ENCODE results near the gene HDAC4. TPM values are rescaled to one million over a fixed set of nuclear protein-coding genes. Genes with fewer than 3 reads are reported as not detected.

Gene HDAC4
- total RNA-seq, 1 experiment from 2014 or later = 32.0 TPM

DNA sequence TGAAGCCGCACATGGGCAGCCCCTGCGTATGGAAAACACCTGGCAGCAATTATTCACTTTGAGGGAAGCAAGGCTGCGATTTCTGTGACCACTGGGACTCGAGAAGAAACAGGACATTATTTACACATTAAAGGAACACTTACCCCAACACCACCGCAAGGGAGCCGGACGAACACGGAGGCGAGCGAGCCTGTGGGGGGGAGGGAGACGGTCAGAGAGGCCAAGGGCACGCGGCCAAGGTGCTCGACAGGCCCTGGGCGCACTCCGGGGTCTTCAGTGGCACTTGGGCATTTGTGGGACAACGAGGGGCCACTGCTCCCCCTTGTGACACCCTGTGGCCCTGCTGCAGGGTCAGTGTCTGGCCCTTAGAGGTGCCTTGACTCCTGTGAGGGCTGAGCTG is 306.0 kb downstream of the HDAC4 start:
- H3K4me3 Mint-ChIP-seq = no peak overlapping the region

More for the DNA sequence above, 306.0 kb downstream of the HDAC4 start:
- Histone ChIP-seq H4K20me1 (ENCODE audit: control insufficient read depth, insufficient read depth, insufficient read length) (peaks cover 3% of the 10 kb centered on the region), H2BK120ac (ENCODE audit: low read depth, low read length, poor library complexity, severe bottlenecking) (no peak overlapping the region), H3K23me2 (ENCODE audit: insufficient read length, low read depth, low read length, poor library complexity, severe bottlenecking) (no peaks in the 10 kb centered on the region), H3K23ac (ENCODE audit: insufficient read length, low read depth, low read length) (no peak overlapping the region), H2AFZ (ENCODE audit: low read length) (no peak overlapping the region), H3K14ac (ENCODE audit: insufficient read depth, low read length) (no peak overlapping the region), H2BK15ac (ENCODE audit: low read depth, low read length) (no peak overlapping the region), H2AK5ac (ENCODE audit: insufficient read length, low read length) (no peak overlapping the region), H4K91ac (ENCODE audit: insufficient read length, low read depth, low read length) (no peak overlapping the region), H3T11ph (ENCODE audit: low read length) (no peak overlapping the region), H3K4me2 (ENCODE audit: insufficient read depth, insufficient read length, low read length) (no peak overlapping the region), H2BK5ac (ENCODE audit: insufficient read length, low read length) (no peak overlapping the region), H2BK12ac (ENCODE audit: insufficient read length, low read depth, low read length) (no peak overlapping the region), H4K8ac (replicated peaks; ENCODE audit: insufficient read length, low read depth, low read length) (no peak overlapping the region), H2BK20ac (ENCODE audit: low read depth, low read length, poor library complexity, severe bottlenecking) (no peak overlapping the region), H3K27ac (ENCODE audit: insufficient read length, low read depth, low read length) (no peak overlapping the region), H3K9me3 (ENCODE audit: control insufficient read depth, low read depth, low read length) (no peaks in the 10 kb centered on the region), H3K9ac (ENCODE audit: extremely low read depth, insufficient read length, low read length) (no peak overlapping the region), H3K27me3 (ENCODE audit: insufficient read depth, low read length) (no peaks in the 10 kb centered on the region), H3K56ac (ENCODE audit: insufficient read length, low read depth, low read length) (no peak overlapping the region), H3K18ac (ENCODE audit: insufficient read length, low read depth, low read length) (no peak overlapping the region), H4K5ac (ENCODE audit: insufficient read length, low read depth, low read length) (no peak overlapping the region), H3K79me1 (ENCODE audit: insufficient read depth, low read depth, low read length, poor library complexity, severe bottlenecking) (no peaks in the 10 kb centered on the region), H3K4me1 (ENCODE audit: insufficient read depth, low read length) (no peaks in the 10 kb centered on the region), H3K4ac (ENCODE audit: low read depth, low read length) (no peak overlapping the region), H3K79me2 (ENCODE audit: insufficient read depth, low read length) (no peaks in the 10 kb centered on the region)
- Mint-ChIP-seq H3K9me3 (no peaks in the 10 kb centered on the region), H3K4me1 (peaks cover 5 to 9% of the 10 kb centered on the region in 2 experiments; a peak in 3 of 4 replicates), H3K27me3 (ENCODE audit: low read depth) (no peaks in the 10 kb centered on the region), H3K27ac (peak overlapping the region in 1 of 3 experiments; percentile 88; a peak in 1 of 7 replicates), H3K36me3 (ENCODE audit: insufficient read depth in 1 of 3, low read depth in 3 of 3) (no peaks in the 10 kb centered on the region; a peak in 3 of 7 replicates)
- no peak for TF ChIP-seq CTCF (conservative IDR thresholded peaks at IDR 0.05)
- no CpG with 5 or more reads among the region's 17 CpGs for WGBS (ENCODE audit: extremely low coverage, insufficient read length, low lambda C conversion rate)
- DNase-seq = no peak
